A549 (cell line): ENCODE data around the gene SHFL. TPM values are rescaled to one million over a fixed set of nuclear protein-coding genes. Genes with fewer than 3 reads are reported as not detected.

Experiments
- ATAC-seq, 2 experiments: fragments of 200-7000 bp in 1 of 2; fragments of >200 bp in 1 of 2; cut with Nextera tagmentation in 1 of 2; cut with Tn5 transposase in 1 of 2; 3 replicates each; pipeline versions ENCODE4 v1.8.0 to v1.9.1; 2018 to 2020; ENCODE audit warnings: mild to moderate bottlenecking in 1 of 2, moderate library complexity in 1 of 2
- CTCF ChIA-PET: fragments of 300-600 bp; sonication (Branson Sonifier 250); formaldehyde crosslinking; extraction: SDS; loops from one replicate; lab custom pipeline; 2021; ENCODE audit warnings: antibody characterized with exemption, inconsistent platforms; lab: Yijun Ruan, JAX
- POLR2A ChIA-PET: fragments of 350-600 bp; formaldehyde crosslinking; extraction: SDS; loops from one replicate; lab custom pipeline; 2021; ENCODE audit warnings: antibody characterized with exemption, inconsistent platforms; lab: Yijun Ruan, JAX
- DNase-seq, 2 experiments: peaks; one replicate each; pipeline versions ENCODE4 v3.0.0 to v3.0.0-alpha.2; 2011 to 2016; ENCODE audit warnings: low read depth in 1 of 2, low spot score in 1 of 2
- FAIRE-seq: peaks from 2 replicates; lab custom pipeline; 2011; peaks lifted over from hg19 to GRCh38; lab: Jason Lieb, UNC
- H3K27ac ChIP-seq, 2 experiments: fragments of >200 bp; sonication (Bioruptor Twin); formaldehyde crosslinking; 3 replicates each; pipeline ENCODE4 v1.5.1; 2016 to 2017
- H3K4me1 ChIP-seq: fragments of >200 bp; sonication (Bioruptor Twin); formaldehyde crosslinking; 3 replicates; pipeline ENCODE4 v1.6.1; 2016
- H3K4me2 ChIP-seq: fragments of >200 bp; sonication (Bioruptor Twin); formaldehyde crosslinking; 3 replicates; pipeline ENCODE4 v1.6.1; 2016
- H3K4me3 ChIP-seq: fragments of >200 bp; sonication (Bioruptor Twin); formaldehyde crosslinking; 3 replicates; pipeline ENCODE4 v1.5.1; 2016
- H3K9me3 ChIP-seq: fragments of >200 bp; sonication (Bioruptor Twin); formaldehyde crosslinking; 3 replicates; pipeline ENCODE4 v1.6.1; 2016
- CBX2 ChIP-seq: fragments of 200-600 bp; sonication (generic); IDR thresholded peaks from 2 replicates; pipeline ENCODE4 v1.6.1; 2016; ENCODE audit warnings: low read depth, mild to moderate bottlenecking, borderline replicate concordance
- CBX8 ChIP-seq: fragments of 200-600 bp; sonication (generic); IDR thresholded peaks from 2 replicates; pipeline ENCODE4 v1.6.1; 2016
- CHD2 ChIP-seq: fragments of 150-350 bp; IDR thresholded peaks from 2 replicates; pipeline ENCODE4 v1.6.1; 2014; ENCODE audit warnings: low read length; ENCODE audit not compliant: partially characterized antibody
- CHD4 ChIP-seq: fragments of 200-600 bp; sonication (generic); IDR thresholded peaks from 2 replicates; pipeline ENCODE4 v1.6.1; 2016; ENCODE audit warnings: antibody characterized with exemption, mild to moderate bottlenecking, borderline replicate concordance
- EHMT2 ChIP-seq: fragments of 200-600 bp; sonication (generic); IDR thresholded peaks from 2 replicates; pipeline ENCODE4 v1.6.1; 2016; ENCODE audit warnings: antibody characterized with exemption, low read depth, mild to moderate bottlenecking, moderate library complexity
- ESRRA ChIP-seq: fragments of 150-350 bp; IDR thresholded peaks from 2 replicates; pipeline ENCODE4 v1.6.1; 2014; ENCODE audit warnings: mild to moderate bottlenecking, low read length, borderline replicate concordance
- FOSB ChIP-seq: fragments of 250-450 bp; sonication (Bioruptor Pico); IDR thresholded peaks from 2 replicates; pipeline ENCODE4 v1.5.0; 2020; ENCODE audit warnings: mild to moderate bottlenecking, moderate library complexity
- HOXA7 ChIP-seq: fragments of 250-450 bp; sonication (Bioruptor Pico); IDR thresholded peaks from 2 replicates; pipeline ENCODE4 v1.5.0; 2020; ENCODE audit warnings: mild to moderate bottlenecking, moderate library complexity
- JUN ChIP-seq, 2 experiments: fragments of >200 bp; sonication (Bioruptor Twin); formaldehyde crosslinking; IDR thresholded peaks; 2 replicates in 1 of 2; 3 replicates in 1 of 2; pipeline ENCODE4 v1.6.1; 2016 to 2017
- MAZ ChIP-seq: fragments of 150-350 bp; IDR thresholded peaks from 2 replicates; pipeline ENCODE4 v1.6.1; 2014; ENCODE audit warnings: antibody characterized with exemption, low read depth, low read length, borderline replicate concordance
- NPAS2 ChIP-seq: fragments of 250-450 bp; sonication (Bioruptor Pico); IDR thresholded peaks from 2 replicates; pipeline ENCODE4 v1.8.0; 2022; ENCODE audit warnings: mild to moderate bottlenecking, moderate library complexity, borderline replicate concordance
- NR3C1 ChIP-seq: fragments of >200 bp; sonication (Bioruptor Twin); formaldehyde crosslinking; IDR thresholded peaks from 3 replicates; pipeline ENCODE4 v1.6.1; 2017
- POLR2AphosphoS2 ChIP-seq: conservative IDR thresholded peaks from 2 replicates; pipeline ENCODE4 v1.6.1; 2012; ENCODE audit warnings: low read length, improper control_type of control experiment, inconsistent platforms
- RARB ChIP-seq: fragments of 250-450 bp; sonication (Bioruptor Pico); IDR thresholded peaks from 2 replicates; pipeline ENCODE4 v1.8.0; 2021; ENCODE audit warnings: mild to moderate bottlenecking, moderate library complexity
- RCOR1 ChIP-seq: fragments of 150-350 bp; IDR thresholded peaks from 2 replicates; pipeline ENCODE4 v1.6.1; 2014; ENCODE audit warnings: antibody characterized with exemption, low read length, low read depth
- RFX5 ChIP-seq: fragments of 450-650 bp; IDR thresholded peaks from 2 replicates; pipeline ENCODE4 v1.7.1; 2014; ENCODE audit warnings: antibody characterized with exemption, mild to moderate bottlenecking, moderate library complexity
- RNF2 ChIP-seq: fragments of 200-600 bp; sonication (generic); IDR thresholded peaks from 2 replicates; pipeline ENCODE4 v1.6.1; 2016; ENCODE audit warnings: low read depth, mild to moderate bottlenecking, antibody characterized with exemption, moderate library complexity, borderline replicate concordance
- TFCP2L1 ChIP-seq: fragments of 250-450 bp; sonication (Bioruptor Pico); IDR thresholded peaks from 2 replicates; pipeline ENCODE4 v1.5.0; 2021; ENCODE audit warnings: mild to moderate bottlenecking
- ZC3H11A ChIP-seq: fragments of 450-650 bp; IDR thresholded peaks from 2 replicates; pipeline ENCODE4 v1.6.1; 2014; ENCODE audit warnings: antibody characterized with exemption, mild to moderate bottlenecking
- WGBS: methylation state at CpG from one replicate; pipeline ENCODE4 v1.1.6; 2017; ENCODE audit errors: missing lambda C conversion rate; 5-methylcytosine and 5-hydroxymethylcytosine counted together
- polyA plus RNA-seq, 4 experiments: library from polyadenylated mRNA; depleted of rRNA in 3 of 4; stranded (reverse); fragments of >200 nt; fragmentation: RNase III in 1 of 4; extraction: RNeasy Plus Mini Kit Qiagen cat#74134 plus additional on column Dnase treatment in 1 of 4; gene quantifications; 2 replicates in 3 of 4; 3 replicates in 1 of 4; pipeline ENCODE4 v1.2.3, GENCODE V29; 2011 to 2017
- TF ChIP-seq, protein P1 (sequence below): fragments of 250-450 bp; sonication (Bioruptor Pico); IDR thresholded peaks from 2 replicates; pipeline ENCODE4 v1.5.0; 2020; ENCODE audit warnings: low read depth, mild to moderate bottlenecking, moderate library complexity

Gene SHFL
- polyA plus RNA-seq, 2 of the 4 experiments (the other 2 are of a cell fraction), result 10.1 to 12.5 TPM

GRCh38 chr19:10118960-10119359 lies 32.8 kb downstream of the SHFL start:
- Histone ChIP-seq H3K27ac (peak overlapping the region; percentile 85 to 92), H3K4me1 (0 out of 3 replicates have a peak, but pooled peaks cover 5% of the 10 kb centered on the region), H3K4me2 (peak overlapping the region; percentile 97), H3K4me3 (peak overlapping the region; percentile 89), H3K9me3 (no peaks in the 10 kb centered on the region)
- no peak for FAIRE-seq
- ATAC-seq, result no peak; a peak in 1 of 6 replicates
- POLR2A ChIA-PET, result no interaction called here
- CTCF ChIA-PET, result interaction anchor here (0.7 to 3.1 kb wide), 5 partner anchors 10 to 188 kb away, joined by 3 to 16 read pairs (median 3); no protein-coding TSS in a partner anchor
- TF ChIP-seq CBX2 (no peak), MAZ (no peak), ZC3H11A (no peak), CHD2 (no peak), JUN (IDR thresholded peaks at IDR 0.05) (no peak), POLR2AphosphoS2 (no peak)
- no peak for DNase-seq
- 23% methylated on average over 7 of the region's 12 CpGs for WGBS

GRCh38 chr19:10120538-10121189 lies 34.5 kb downstream of the SHFL start:
- Histone ChIP-seq H3K9me3 (no peaks in the 10 kb centered on the region), H3K27ac (peak overlapping the region in 1 of 2 experiments; percentile 36; a peak in 2 of 6 replicates), H3K4me3 (no peak overlapping the region), H3K4me1 (0 out of 3 replicates have a peak, but pooled peaks cover 5% of the 10 kb centered on the region), H3K4me2 (peak overlapping the region; percentile 7; the same call in 1 of the 3 replicates)
- no peak for ATAC-seq
- CTCF ChIA-PET, result interaction anchor here (0.6 to 3.1 kb wide), 13 partner anchors 11 to 274 kb away, joined by 3 to 16 read pairs (median 3); partner anchors contain the start of gene DNMT1
- FAIRE-seq, result no peak
- WGBS, result 52% methylated on average over 9 of the region's 9 CpGs
- POLR2A ChIA-PET, result interaction anchor here (0.6 kb wide), 1 partner anchor 1753 kb away, joined by 5 read pairs; no protein-coding TSS in a partner anchor
- DNase-seq, result no peak
- TF ChIP-seq RARB (CRISPR knock-in tag) (no peak), CBX8 (no peak), NR3C1 (no peak), RCOR1 (no peak), EHMT2 (no peak), RNF2 (no peak), FOSB (no peak), NPAS2 (CRISPR knock-in tag) (no peak)
- TF ChIP-seq, protein P1, sequence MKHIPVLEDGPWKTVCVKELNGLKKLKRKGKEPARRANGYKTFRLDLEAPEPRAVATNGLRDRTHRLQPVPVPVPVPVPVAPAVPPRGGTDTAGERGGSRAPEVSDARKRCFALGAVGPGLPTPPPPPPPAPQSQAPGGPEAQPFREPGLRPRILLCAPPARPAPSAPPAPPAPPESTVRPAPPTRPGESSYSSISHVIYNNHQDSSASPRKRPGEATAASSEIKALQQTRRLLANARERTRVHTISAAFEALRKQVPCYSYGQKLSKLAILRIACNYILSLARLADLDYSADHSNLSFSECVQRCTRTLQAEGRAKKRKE, result no peak

- Histone ChIP-seq H3K4me3 (no peak overlapping the region), H3K4me2 (no peak overlapping the region), H3K9me3 (no peaks in the 10 kb centered on the region), H3K4me1 (0 out of 3 replicates have a peak, but pooled peaks cover 5% of the 10 kb centered on the region), H3K27ac (no peak overlapping the region)
- no peak for ATAC-seq
- POLR2A ChIA-PET, result interaction anchor here (0.6 kb wide), 1 partner anchor 23 kb away, joined by 3 read pairs; no protein-coding TSS in a partner anchor
- 58% methylated on average over 6 of the region's 6 CpGs for WGBS
- no peak for FAIRE-seq
- no peak for DNase-seq
- CTCF ChIA-PET, result interaction anchor here (2.7 kb wide), 1 partner anchor 128 kb away, joined by 13 read pairs; no protein-coding TSS in a partner anchor
- no peak for TF ChIP-seq JUN (IDR thresholded peaks at IDR 0.05)
- no peak for TF ChIP-seq ZC3H11A
- no peak for TF ChIP-seq ESRRA
- TF ChIP-seq CHD4, result no peak
- no peak for TF ChIP-seq RNF2
These were observed 35.9 kb downstream of the SHFL start for GRCh38 chr19:10122045-10122444.

- ATAC-seq, result no peak
- H3K4me1 ChIP-seq, result no peaks in the 10 kb centered on the region
- TF ChIP-seq POLR2AphosphoS2 (no peak), RFX5 (no peak), HOXA7 (CRISPR knock-in tag) (no peak), TFCP2L1 (CRISPR knock-in tag) (no peak)
- POLR2A ChIA-PET, result no interaction called here
- H3K27ac ChIP-seq, result no peak overlapping the region
- no peak overlapping the region for H3K4me2 ChIP-seq
- 94% methylated on average over 7 of the region's 7 CpGs for WGBS
- H3K9me3 ChIP-seq, result no peaks in the 10 kb centered on the region
- no peak for DNase-seq
- CTCF ChIA-PET, result no interaction called here
- no peak for FAIRE-seq
- no peak overlapping the region for H3K4me3 ChIP-seq
These were observed 38.3 kb downstream of the SHFL start for GRCh38 chr19:10124429-10124828.
